IMR-90 (cell line): Measurements from ENCODE around the gene COL9A3. TPM values are rescaled to one million over a fixed set of nuclear protein-coding genes. Genes with fewer than 3 reads are reported as not detected.

Experiments
- ATAC-seq: fragments of 200-7000 bp; cut with Tn5 transposase; 2 replicates; pipeline ENCODE4 v1.9.1; 2020; ENCODE audit warnings: low read depth, mild to moderate bottlenecking, moderate library complexity
- BruUV-seq: library from RNA; stranded (reverse); fragments of 400-500 nt; replicated peaks from 2 replicates; lab custom pipeline; 2021; lab: Mats Ljungman, UMichigan
- CTCF ChIA-PET: fragments of 300-600 bp; formaldehyde crosslinking; extraction: SDS; loops from one replicate; lab custom pipeline; 2021; ENCODE audit warnings: antibody characterized with exemption; lab: Yijun Ruan, JAX
- POLR2A ChIA-PET: fragments of 300-600 bp; sonication (Branson Sonifier 250); formaldehyde crosslinking; loops from one replicate; lab custom pipeline; 2022; ENCODE audit warnings: antibody characterized with exemption; ENCODE audit not compliant: unreplicated experiment; lab: Charles Lee
- DNase-seq: peaks from one replicate; pipeline ENCODE4 v3.0.0; 2013
- H2AFZ ChIP-seq: replicated peaks from 2 replicates; pipeline ENCODE3; 2013; ENCODE audit warnings: low read length, mild to moderate bottlenecking; ENCODE audit not compliant: poor library complexity
- H2AK5ac ChIP-seq: 2 replicates; pipeline ENCODE4 v1.6.1; 2013; ENCODE audit warnings: low read depth, low read length, inconsistent platforms
- H2AK9ac ChIP-seq: replicated peaks from 2 replicates; pipeline ENCODE3; 2013; ENCODE audit warnings: mild to moderate bottlenecking, low read depth, low read length, moderate library complexity; ENCODE audit not compliant: poor library complexity
- H2BK120ac ChIP-seq: 2 replicates; pipeline ENCODE4 v1.6.1; 2013; ENCODE audit warnings: low read depth, low read length, inconsistent platforms
- H2BK15ac ChIP-seq: 3 replicates; pipeline ENCODE4 v1.6.1; 2013; ENCODE audit warnings: low read depth, low read length, inconsistent platforms
- H2BK20ac ChIP-seq: 2 replicates; pipeline ENCODE4 v1.6.1; 2013; ENCODE audit warnings: low read depth, mild to moderate bottlenecking, inconsistent platforms, low read length, moderate library complexity
- H2BK5ac ChIP-seq: 2 replicates; pipeline ENCODE4 v1.6.1; 2013; ENCODE audit warnings: mild to moderate bottlenecking, low read depth, low read length, inconsistent platforms; ENCODE audit not compliant: poor library complexity, severe bottlenecking
- H3K14ac ChIP-seq: replicated peaks from 2 replicates; pipeline ENCODE4 v1.6.1; 2013; ENCODE audit warnings: low read depth, low read length, inconsistent platforms
- H3K18ac ChIP-seq: 2 replicates; pipeline ENCODE4 v1.6.1; 2013; ENCODE audit warnings: low read depth, low read length, control low read depth
- H3K23ac ChIP-seq: 2 replicates; pipeline ENCODE4 v1.6.1; 2013; ENCODE audit warnings: low read depth, low read length, inconsistent platforms
- H3K27ac ChIP-seq: 2 replicates; pipeline ENCODE4 v1.5.1; 2013; ENCODE audit warnings: mild to moderate bottlenecking, control low read depth, low read length; ENCODE audit not compliant: insufficient read depth
- H3K27me3 ChIP-seq: 2 replicates; pipeline ENCODE4 v1.6.1; 2013; ENCODE audit warnings: low read length; ENCODE audit not compliant: control insufficient read depth, insufficient read depth
- H3K36me3 ChIP-seq: 2 replicates; pipeline ENCODE4 v1.6.1; 2013; ENCODE audit warnings: low read length, mixed read lengths; ENCODE audit not compliant: control insufficient read depth, insufficient read depth
- H3K4ac ChIP-seq: 2 replicates; pipeline ENCODE4 v1.6.1; 2013; ENCODE audit warnings: low read depth, low read length, inconsistent platforms
- H3K4me1 ChIP-seq: 2 replicates; pipeline ENCODE4 v1.6.1; 2013; ENCODE audit warnings: low read length, mixed read lengths; ENCODE audit not compliant: control insufficient read depth, insufficient read depth
- H3K4me2 ChIP-seq: 2 replicates; pipeline ENCODE4 v1.6.1; 2013; ENCODE audit warnings: low read depth, mild to moderate bottlenecking, control low read depth, low read length, moderate library complexity
- H3K4me3 ChIP-seq: 2 replicates; pipeline ENCODE4 v1.5.1; 2013; ENCODE audit warnings: low read depth, mild to moderate bottlenecking, control low read depth, low read length, moderate library complexity; ENCODE audit not compliant: insufficient read depth
- H3K56ac ChIP-seq: 2 replicates; pipeline ENCODE4 v1.6.1; 2013; ENCODE audit warnings: low read length, inconsistent platforms; ENCODE audit not compliant: insufficient read depth; ENCODE audit errors: extremely low read depth
- H3K79me1 ChIP-seq, 2 experiments: 2 replicates each; pipeline ENCODE4 v1.6.1; 2013; ENCODE audit warnings: low read length in 2 of 2, inconsistent platforms in 1 of 2, low read depth in 1 of 2
- H3K9ac ChIP-seq: 2 replicates; pipeline ENCODE4 v1.6.1; 2013; ENCODE audit warnings: low read depth, low read length, control low read depth
- H3K9me1 ChIP-seq: 2 replicates; pipeline ENCODE4 v1.6.1; 2013; ENCODE audit warnings: low read length, inconsistent platforms; ENCODE audit not compliant: insufficient read depth
- H3K9me3 ChIP-seq: 2 replicates; pipeline ENCODE4 v1.6.1; 2013; ENCODE audit warnings: low read length; ENCODE audit not compliant: control insufficient read depth, insufficient read depth
- H4K20me1 ChIP-seq: 2 replicates; pipeline ENCODE4 v1.6.1; 2013; ENCODE audit warnings: low read length, inconsistent platforms; ENCODE audit not compliant: insufficient read depth
- H4K5ac ChIP-seq: 2 replicates; pipeline ENCODE4 v1.6.1; 2013; ENCODE audit warnings: mild to moderate bottlenecking, low read depth, low read length, control low read depth
- H4K8ac ChIP-seq, 2 experiments: 2 replicates each; pipeline ENCODE4 v1.6.1; 2013; ENCODE audit warnings: low read depth in 2 of 2, low read length in 2 of 2, control low read depth in 1 of 2, inconsistent platforms in 1 of 2
- H4K91ac ChIP-seq: 2 replicates; pipeline ENCODE4 v1.6.1; 2013; ENCODE audit warnings: low read depth, low read length, inconsistent platforms; ENCODE audit not compliant: insufficient read depth
- BHLHE40 ChIP-seq: fragments of 150-350 bp; IDR thresholded peaks from 2 replicates; pipeline ENCODE4 v1.6.1; 2016; ENCODE audit warnings: mild to moderate bottlenecking, low read depth, low read length
- CEBPB ChIP-seq: IDR thresholded peaks from 2 replicates; pipeline ENCODE4 v1.6.1; 2012; ENCODE audit warnings: low read depth, low read length, improper control_type of control experiment
- CTCF ChIP-seq: conservative IDR thresholded peaks from 2 replicates; pipeline ENCODE4 v1.5.1; 2012; ENCODE audit warnings: mild to moderate bottlenecking, low read depth, low read length, improper control_type of control experiment
- ELK1 ChIP-seq: fragments of 150-350 bp; IDR thresholded peaks from 2 replicates; pipeline ENCODE4 v1.6.1; 2016; ENCODE audit warnings: low read depth, mild to moderate bottlenecking, low read length, moderate library complexity, borderline replicate concordance
- FOS ChIP-seq: fragments of 150-350 bp; IDR thresholded peaks from 2 replicates; pipeline ENCODE4 v1.6.1; 2016; ENCODE audit warnings: low read depth, low read length
- MAFK ChIP-seq: IDR thresholded peaks from 2 replicates; pipeline ENCODE4 v1.6.1; 2012; ENCODE audit warnings: low read depth, low read length, improper control_type of control experiment
- MAZ ChIP-seq: IDR thresholded peaks from 2 replicates; pipeline ENCODE4 v1.6.1; 2012; ENCODE audit warnings: low read depth, mild to moderate bottlenecking, low read length, improper control_type of control experiment, moderate library complexity, borderline replicate concordance
- MXI1 ChIP-seq: IDR thresholded peaks from 2 replicates; pipeline ENCODE4 v1.6.1; 2012; ENCODE audit warnings: low read depth, mild to moderate bottlenecking, low read length, moderate library complexity, borderline replicate concordance
- NFE2L2 ChIP-seq: fragments of 150-350 bp; IDR thresholded peaks from 2 replicates; pipeline ENCODE4 v1.6.1; 2016; ENCODE audit warnings: low read depth, mild to moderate bottlenecking, low read length
- POLR2A ChIP-seq: IDR thresholded peaks from 2 replicates; pipeline ENCODE4 v1.6.1; 2012; ENCODE audit warnings: mild to moderate bottlenecking, low read depth, low read length
- RAD21 ChIP-seq: IDR thresholded peaks from 2 replicates; pipeline ENCODE4 v1.6.1; 2012; ENCODE audit warnings: low read length, improper control_type of control experiment
- RCOR1 ChIP-seq: IDR thresholded peaks from 2 replicates; pipeline ENCODE4 v1.6.1; 2012; ENCODE audit warnings: mild to moderate bottlenecking, low read length, improper control_type of control experiment; ENCODE audit not compliant: insufficient replicate concordance
- RFX5 ChIP-seq: IDR thresholded peaks from 2 replicates; pipeline ENCODE4 v1.8.0; 2012; ENCODE audit warnings: low read depth, mild to moderate bottlenecking, low read length, moderate library complexity
- SMC3 ChIP-seq: fragments of 150-350 bp; IDR thresholded peaks from 2 replicates; pipeline ENCODE4 v1.6.1; 2016; ENCODE audit warnings: low read depth, mild to moderate bottlenecking, antibody characterized with exemption, low read length, moderate library complexity
- USF2 ChIP-seq: fragments of 150-350 bp; IDR thresholded peaks from 2 replicates; pipeline ENCODE4 v1.6.1; 2017; ENCODE audit warnings: mild to moderate bottlenecking, antibody characterized with exemption, low read length, low read depth
- WGBS, 2 experiments: methylation state at CpG; one replicate each; pipeline versions ENCODE4 v1.1.5 to v1.1.7; 2013; ENCODE audit warnings: missing lambda C conversion rate in 2 of 2; ENCODE audit not compliant: insufficient read length in 1 of 2; ENCODE audit errors: extremely low coverage in 2 of 2; 5-methylcytosine and 5-hydroxymethylcytosine counted together
- dilution Hi-C: fragments of 300-500 bp; cut with HindIII; formaldehyde crosslinking; loops from one replicate; pipeline ENCODE4 v1.14.3; 2018; ENCODE audit warnings: low sequenced_read_pairs; ENCODE audit not compliant: unreplicated experiment
- in situ Hi-C: fragments of 300-500 bp; cut with MboI; formaldehyde crosslinking; loops from 3 replicates; pipeline ENCODE4 v1.14.3; 2019; ENCODE audit warnings: low sequenced_read_pairs, inconsistent platforms, mixed read lengths
- intact Hi-C: fragments of 100-400 bp; cut with micrococcal nuclease; formaldehyde crosslinking; loops from 2 replicates; pipeline ENCODE4 v1.10.0; 2022
- polyA plus RNA-seq, 3 experiments: library from polyadenylated mRNA; depleted of rRNA; stranded (reverse); fragments of >200 nt; gene quantifications; 2 replicates each; pipeline ENCODE4 v1.2.3, GENCODE V29; 2012; ENCODE audit warnings: low replicate concordance in 1 of 3
- total RNA-seq: library from RNA; depleted of rRNA; stranded (reverse); fragments of >200 nt; gene quantifications from 2 replicates; pipeline ENCODE4 v1.2.3, GENCODE V29; 2012

Gene COL9A3
- total and polyA plus RNA-seq, 2 of the 4 experiments (the other 2 are of a cell fraction) = 0.36 to 1.4 TPM

- BruUV-seq = no TSS peak
- peaks cover 4% of the 10 kb centered on the region; the same call in 1 of the 2 replicates for H3K9me1 ChIP-seq
- POLR2A ChIA-PET = no interaction called here
These were observed 40.2 kb downstream of the COL9A3 start for GRCh38 chr20:62856931-62857619.

More at GRCh38 chr20:62856931-62857619, 40.2 kb downstream of the COL9A3 start:
- Histone ChIP-seq H3K27ac (no peak overlapping the region), H3K27me3 (no peaks in the 10 kb centered on the region), H2AFZ (no peak overlapping the region), H2BK5ac (no peak overlapping the region), H3K79me1 (peaks cover 17 to 56% of the 10 kb centered on the region in 2 experiments), H3K9me3 (no peaks in the 10 kb centered on the region), H2BK15ac (no peak overlapping the region), H3K56ac (no peak overlapping the region), H3K4ac (no peak overlapping the region), H3K14ac (no peak overlapping the region), H4K91ac (no peak overlapping the region), H3K18ac (no peak overlapping the region), H3K4me1 (0 out of 2 replicates have a peak, but pooled peaks cover 3% of the 10 kb centered on the region), H2AK9ac (peak overlapping the region; percentile 49), H3K36me3 (peaks cover 27% of the 10 kb centered on the region), H3K4me2 (no peak overlapping the region), H4K5ac (no peak overlapping the region), H2BK120ac (no peak overlapping the region), H3K23ac (no peak overlapping the region), H4K8ac (no peak overlapping the region), H2BK20ac (no peak overlapping the region), H4K20me1 (peaks cover 19% of the 10 kb centered on the region), H3K4me3 (no peak overlapping the region), H3K9ac (no peak overlapping the region), H2AK5ac (no peak overlapping the region)
- WGBS, 2 experiments = 93% methylated on average over 11 of the region's 25 CpGs; no CpG with 5 or more reads in 1 of the 2 experiments
- intact Hi-C loops = no loop called here
- DNase-seq (no peak), ATAC-seq (no peak)
- in situ Hi-C loops = no loop called here
- dilution Hi-C loops = no loop called here
- TF ChIP-seq RCOR1 = no peak
- no peak for TF ChIP-seq BHLHE40
- TF ChIP-seq SMC3 = no peak
- no peak for TF ChIP-seq CTCF
- TF ChIP-seq MAZ = no peak
- TF ChIP-seq MXI1 = no peak
- TF ChIP-seq ELK1 = no peak
- no peak for TF ChIP-seq NFE2L2
- no peak for TF ChIP-seq POLR2A
- no peak for TF ChIP-seq CEBPB
- TF ChIP-seq RFX5 = no peak
- no peak for TF ChIP-seq RAD21
- TF ChIP-seq MAFK = no peak
- no peak for TF ChIP-seq USF2
- no peak for TF ChIP-seq FOS
- CTCF ChIA-PET = no interaction called here
